NK-92 (cell line): ENCODE results near the gene VAV1.

Source experiments
- DNase-seq: peaks from one replicate; lab custom pipeline; 2025; ENCODE audit not compliant: unreplicated experiment; lab: John Stamatoyannopoulos, UW

VAV1 gene

GRCh38 chr19:6890938-6891337 is 118.4 kb downstream of the VAV1 start:
- no peak for DNase-seq

GRCh38 chr19:6891761-6892385 is 119.4 kb downstream of the VAV1 start:
- DNase-seq: no peak

- DNase-seq: no peak
These were observed 121.8 kb downstream of the VAV1 start for GRCh38 chr19:6894313-6894712.

GRCh38 chr19:6903446-6903845 is 130.9 kb downstream of the VAV1 start:
- no peak for DNase-seq

- DNase-seq: no peak
These were observed 134.1 kb downstream of the VAV1 start for GRCh38 chr19:6906559-6907060.
